K562 (cell line): ENCODE results near the gene TGM5. TPM values are rescaled to one million over a fixed set of nuclear protein-coding genes. Genes with fewer than 3 reads are reported as not detected.

Experiments used
- ATAC-seq: fragments of 200-7000 bp; cut with Tn5 transposase; 3 replicates; pipeline ENCODE4 v1.9.1; 2020; ENCODE audit warnings: moderate library complexity
- BruUV-seq: library from RNA; stranded (reverse); fragments of 400-500 nt; replicated peaks from 2 replicates; lab custom pipeline; 2021; lab: Mats Ljungman, UMichigan
- CTCF ChIA-PET: fragments of 300-600 bp; formaldehyde crosslinking; extraction: SDS; loops from one replicate; lab custom pipeline; 2021; ENCODE audit warnings: low intra/inter-chr PET ratio; lab: Yijun Ruan, JAX
- POLR2A ChIA-PET: fragments of 300-600, 350-650 bp; sonication (Branson Sonifier 250); formaldehyde crosslinking; extraction: SDS; loops from one replicate; lab custom pipeline; 2021; ENCODE audit warnings: antibody characterized with exemption, inconsistent platforms; lab: Yijun Ruan, JAX
- DNase-seq, 4 experiments: peaks; one replicate each; pipeline versions ENCODE4 v3.0.0 to v3.0.0-alpha.2; 2011 to 2018; ENCODE audit warnings: low spot score in 3 of 4, mixed read lengths in 3 of 4; ENCODE audit errors: extremely low read depth in 1 of 4
- FAIRE-seq: peaks from 2 replicates; lab custom pipeline; 2011; peaks lifted over from hg19 to GRCh38; lab: Jason Lieb, UNC
- H2AFZ ChIP-seq: 2 replicates; pipeline ENCODE4 v1.6.0; 2011; ENCODE audit warnings: low read depth, low read length, control low read depth, inconsistent platforms
- H3K27ac ChIP-seq: fragments of 200-600 bp; 3 replicates; pipeline ENCODE4 v1.8.0; 2011; ENCODE audit warnings: low read depth, mild to moderate bottlenecking, control low read depth, inconsistent platforms, low read length, moderate library complexity, mixed read lengths; ENCODE audit errors: extremely low read depth
- H3K27me3 ChIP-seq, 2 experiments: fragments of 300-600 bp in 1 of 2; 2 replicates in 1 of 2; 3 replicates in 1 of 2; pipeline versions ENCODE4 v1.6.0 to v1.8.0; 2011; ENCODE audit warnings: inconsistent platforms in 2 of 2, low read length in 2 of 2, mild to moderate bottlenecking in 1 of 2, mixed read lengths in 1 of 2, moderate library complexity in 1 of 2; ENCODE audit not compliant: control insufficient read depth in 2 of 2, insufficient read depth in 2 of 2
- H3K36me3 ChIP-seq: fragments of 300-600 bp; 3 replicates; pipeline ENCODE4 v1.8.0; 2011; ENCODE audit warnings: mild to moderate bottlenecking, low read length, inconsistent platforms; ENCODE audit not compliant: control insufficient read depth, insufficient read depth
- H3K4me1 ChIP-seq, 2 experiments: fragments of 200-600 bp in 1 of 2; replicated peaks in 1 of 2; 2 replicates in 1 of 2; 3 replicates in 1 of 2; pipeline versions ENCODE4 v1.5.1 to v1.8.0; 2011; ENCODE audit warnings: inconsistent platforms in 2 of 2, low read length in 2 of 2, mild to moderate bottlenecking in 1 of 2, mixed read lengths in 1 of 2, moderate library complexity in 1 of 2; ENCODE audit not compliant: control insufficient read depth in 2 of 2, insufficient read depth in 2 of 2
- H3K4me2 ChIP-seq: 2 replicates; pipeline ENCODE4 v1.6.1; 2011; ENCODE audit warnings: low read length, control low read depth, inconsistent platforms, mixed read lengths; ENCODE audit not compliant: insufficient read depth
- H3K4me3 ChIP-seq: fragments of 200-600 bp; sonication (generic), shearing (Covaris generic); 2 replicates; pipeline ENCODE4 v1.5.1; 2016; ENCODE audit warnings: control low read depth, inconsistent platforms
- H3K79me2 ChIP-seq: fragments of 200-600 bp; 3 replicates; pipeline ENCODE4 v1.8.0; 2011; ENCODE audit warnings: low read length, inconsistent platforms; ENCODE audit not compliant: control insufficient read depth, insufficient read depth
- H3K9ac ChIP-seq, 2 experiments: 2 replicates each; pipeline versions ENCODE4 v1.6.0 to v1.6.1; 2011; ENCODE audit warnings: low read depth in 2 of 2, low read length in 2 of 2, control low read depth in 1 of 2, inconsistent platforms in 1 of 2, mild to moderate bottlenecking in 1 of 2, mixed read lengths in 1 of 2; ENCODE audit not compliant: insufficient read depth in 1 of 2
- H3K9me1 ChIP-seq: one replicate; pipeline ENCODE4 v1.6.0; 2011; ENCODE audit warnings: inconsistent platforms, mild to moderate bottlenecking, low read length, moderate library complexity; ENCODE audit not compliant: control insufficient read depth, insufficient read depth
- H3K9me3 ChIP-seq: replicated peaks from 2 replicates; pipeline ENCODE4 v1.5.1; 2011; ENCODE audit warnings: low read depth, low read length, inconsistent platforms; ENCODE audit not compliant: control insufficient read depth, insufficient read depth
- H4K20me1 ChIP-seq: replicated peaks from 2 replicates; pipeline ENCODE4 v1.6.1; 2011; ENCODE audit warnings: low read length, inconsistent platforms, mixed read lengths; ENCODE audit not compliant: control insufficient read depth, insufficient read depth
- CREM ChIP-seq: IDR thresholded peaks from 2 replicates; pipeline ENCODE4 v1.6.1; 2014; ENCODE audit warnings: antibody characterized with exemption, low read depth
- JUND ChIP-seq, 2 experiments: IDR thresholded peaks; 2 replicates in 1 of 2; 3 replicates in 1 of 2; pipeline ENCODE4 v1.6.1; 2011; ENCODE audit warnings: borderline replicate concordance in 2 of 2, low read depth in 2 of 2, low read length in 2 of 2, improper control_type of control experiment in 1 of 2, missing biosample characterization in 1 of 2, missing genetic modification characterization in 1 of 2, missing genetic modification reagents in 1 of 2
- THAP12 ChIP-seq: fragments of 250-450 bp; sonication (Bioruptor Pico); IDR thresholded peaks from 2 replicates; pipeline ENCODE4 v1.9.0; 2021; ENCODE audit warnings: mild to moderate bottlenecking, inconsistent platforms
- ZNF146 ChIP-seq: IDR thresholded peaks from one replicate; pipeline ENCODE4 v1.6.1; 2018; ENCODE audit warnings: missing compliant biosample characterization; ENCODE audit not compliant: unreplicated experiment
- WGBS: fragments of 100-300 bp; shearing (Covaris generic); methylation state at CpG from one replicate; pipeline ENCODE4 v1.1.6; 2016; ENCODE audit warnings: low coverage, mixed read lengths; ENCODE audit not compliant: insufficient coverage; ENCODE audit errors: missing lambda C conversion rate; 5-methylcytosine and 5-hydroxymethylcytosine counted together
- in situ Hi-C: fragments of 300-500 bp; cut with MboI; formaldehyde crosslinking; loops from 4 replicates; pipeline ENCODE4 v1.15.0; 2018; ENCODE audit warnings: inconsistent platforms, mixed read lengths
- intact Hi-C: fragments of 100-400 bp; cut with micrococcal nuclease; formaldehyde crosslinking; loops from 2 replicates; pipeline ENCODE4 v1.14.2; 2022
- polyA plus RNA-seq, 8 experiments: library from polyadenylated mRNA; depleted of rRNA in 4 of 8; stranded (reverse) in 5 of 8; unstranded in 3 of 8; fragments of >200 nt; fragmentation: Nextera tagmentation in 2 of 8; fragmentation: Illumina TruSeq in 1 of 8; extraction: Ambion mirVana in 2 of 8; extraction: Trizol in 1 of 8; gene quantifications; 2 replicates each; pipeline versions ENCODE4 v1.2.1 to v1.2.3, GENCODE V29; 2011 to 2014; ENCODE audit warnings: inconsistent platforms in 1 of 8, missing spikeins in 1 of 8
- total RNA-seq, 7 experiments: library from RNA; depleted of rRNA in 6 of 7; stranded (reverse); fragments of >200 nt in 6 of 7; fragmentation: Illumina TruSeq in 2 of 7; extraction: Trizol in 2 of 7; gene quantifications; 2 replicates each; pipeline versions ENCODE4 v1.2.1 to v1.2.3, GENCODE V29; 2011 to 2021; ENCODE audit warnings: low replicate concordance in 1 of 7

Gene TGM5
- total and polyA plus RNA-seq, 9 of the 15 experiments (the other 6 are each of a cell fraction or from before 2014, with no cell fraction given) = 0.03 to 0.10 (median 0.07) TPM; not detected in 6

- H3K9me1 ChIP-seq = no peaks in the 10 kb centered on the region
- H3K36me3 ChIP-seq = no peaks in the 10 kb centered on the region
- H3K9ac ChIP-seq = no peak overlapping the region
- ChIA-PET POLR2A (interaction anchor here (1.0 kb wide), 1 partner anchor 12 kb away, joined by 3 read pairs; the partner anchor contains the start of gene TGM7), CTCF (no interaction called here)
- no peaks in the 10 kb centered on the region; a peak in 1 of 5 replicates for H3K4me1 ChIP-seq
- peaks cover 20 to 22% of the 10 kb centered on the region in 2 experiments for H3K27me3 ChIP-seq
- intact Hi-C loops = no loop called here
- TF ChIP-seq JUND (IDR thresholded peaks at IDR 0.05; ENCODE audit: borderline replicate concordance, low read depth, low read length) (0 out of 2 replicates have a peak, but pooled peaks have one; percentile 4), JUND (tag; IDR thresholded peaks at IDR 0.05; ENCODE audit: borderline replicate concordance, low read depth, low read length) (no peak), THAP12 (CRISPR knock-in tag) (no peak), CREM (no peak), ZNF146 (CRISPR knock-in tag) (peak; percentile 80)
- TF ChIP-seq, all 486 proteins: peak for 2
- H3K4me2 ChIP-seq = no peak overlapping the region
- in situ Hi-C loops = no loop called here
- no peaks in the 10 kb centered on the region for H3K9me3 ChIP-seq
- H3K27ac ChIP-seq = no peak overlapping the region
- H3K79me2 ChIP-seq = no peaks in the 10 kb centered on the region
- FAIRE-seq = no peak
- no peaks in the 10 kb centered on the region for H4K20me1 ChIP-seq
- H3K4me3 ChIP-seq = no peak overlapping the region
- no peak for ATAC-seq
- no peak overlapping the region for H2AFZ ChIP-seq
- BruUV-seq = no TSS peak
- WGBS = 4% methylated on average over 3 of the region's 3 CpGs
- DNase-seq = no peak
Observed at GRCh38 chr15:43314171-43314570, 47.4 kb upstream of the TGM5 start.
